Hematopoietic multipotent progenitor cell (in vitro differentiated cells): Measurements from ENCODE around the gene SPRING1. TPM values are rescaled to one million over a fixed set of nuclear protein-coding genes. Genes with fewer than 3 reads are reported as not detected.
A peak's percentile ranks its signal among the peaks of the same experiment; 100 is the strongest.
"Not testable (repeated sequence)": the region's sequence is repeated elsewhere in the genome, so short reads cannot be mapped to it uniquely, and the experiment has no call there.

ENCODE experiments used
- DNase-seq, 3 donors: peaks; one replicate each; pipeline ENCODE4 v3.0.0-alpha.2; 2011 to 2015; ENCODE audit warnings: low read depth in 2 of 3, low spot score in 2 of 3
- total RNA-seq: library from RNA; depleted of rRNA; stranded (reverse); fragments of >200 nt; gene quantifications from one replicate; pipeline ENCODE4 v1.2.3, GENCODE V29; 2012

SPRING1 gene
- total RNA-seq: 7.3 TPM

GRCh38 chr12:116737774-116738657 lies at the start of gene SPRING1, which contains the start of gene RNFT2:
SPRING1 (minus strand) TSS chr12:116738069; CDS start chr12:116737900, 169 bp downstream.
RNFT2 (plus strand) TSS chr12:116738315; CDS start chr12:116740498, 2,183 bp downstream.
- peak; percentile 95 to 99 (median 99) for DNase-seq

- no peak for DNase-seq
Observed at GRCh38 chr12:116784238-116784612, 46.4 kb upstream of the SPRING1 start.

GRCh38 chr12:116783525-116784237 lies 45.8 kb upstream of the SPRING1 start:
- DNase-seq: no peak

- DNase-seq: no peak
Observed at GRCh38 chr12:116780942-116781341, 43.1 kb upstream of the SPRING1 start.

GRCh38 chr12:116779597-116779996 lies 41.7 kb upstream of the SPRING1 start:
- no peak for DNase-seq

- no peak for DNase-seq
Observed at GRCh38 chr12:116777245-116777644, 39.4 kb upstream of the SPRING1 start.

- DNase-seq: no peak
Observed at GRCh38 chr12:116774020-116774419, 36.2 kb upstream of the SPRING1 start.

GRCh38 chr12:116773276-116773731 lies 35.4 kb upstream of the SPRING1 start:
- DNase-seq: no peak

GRCh38 chr12:116771651-116772050 lies 33.8 kb upstream of the SPRING1 start:
- DNase-seq: no peak

GRCh38 chr12:116766746-116767145 lies 28.9 kb upstream of the SPRING1 start:
- no peak for DNase-seq

- DNase-seq: no peak
Observed at GRCh38 chr12:116766285-116766684, 28.4 kb upstream of the SPRING1 start.

GRCh38 chr12:116765271-116765670 lies 27.4 kb upstream of the SPRING1 start:
- DNase-seq: no peak

- DNase-seq: no peak
Observed at GRCh38 chr12:116761499-116761898, 23.6 kb upstream of the SPRING1 start.

GRCh38 chr12:116760622-116761020 lies 22.8 kb upstream of the SPRING1 start:
- no peak for DNase-seq

GRCh38 chr12:116759783-116760621 lies 22.1 kb upstream of the SPRING1 start:
- DNase-seq: peak in 2 of 3 donors; percentile 18 to 46

GRCh38 chr12:116754783-116755182 lies 16.9 kb upstream of the SPRING1 start:
- DNase-seq: not testable (repeated sequence)

GRCh38 chr12:116754097-116754496 lies 16.2 kb upstream of the SPRING1 start:
- not testable (repeated sequence) for DNase-seq

GRCh38 chr12:116750298-116750697 lies 12.4 kb upstream of the SPRING1 start:
- DNase-seq: no peak

- DNase-seq: no peak
Observed at GRCh38 chr12:116749884-116750283, 12.0 kb upstream of the SPRING1 start.

- no peak for DNase-seq
Observed at GRCh38 chr12:116745554-116745953, 7.7 kb upstream of the SPRING1 start.

GRCh38 chr12:116744766-116745165 lies 6.9 kb upstream of the SPRING1 start:
- no peak for DNase-seq
